Panc1 (cell line): ENCODE results near the gene ZNF653. TPM values are rescaled to one million over a fixed set of nuclear protein-coding genes. Genes with fewer than 3 reads are reported as not detected.

Source experiments
- ATAC-seq: fragments of 200-7000 bp; cut with Tn5 transposase; 2 replicates; pipeline ENCODE4 v1.9.1; 2020; ENCODE audit warnings: mild to moderate bottlenecking, moderate library complexity
- BruUV-seq: library from RNA; stranded (reverse); fragments of 400-500 nt; replicated peaks from 2 replicates; lab custom pipeline; 2021; lab: Mats Ljungman, UMichigan
- CTCF ChIA-PET: fragments of 300-600 bp; sonication (Branson Sonifier 250); formaldehyde crosslinking; loops from one replicate; lab custom pipeline; 2022; ENCODE audit warnings: antibody characterized with exemption; lab: Charles Lee
- POLR2A ChIA-PET: fragments of 300-600 bp; sonication (Branson Sonifier 250); formaldehyde crosslinking; loops from one replicate; lab custom pipeline; 2022; ENCODE audit warnings: antibody characterized with exemption; lab: Charles Lee
- DNase-seq: peaks from one replicate; pipeline ENCODE4 v3.0.0-alpha.2; 2010; ENCODE audit warnings: low read depth, low spot score
- H3K27ac ChIP-seq: 2 replicates; pipeline ENCODE4 v1.5.1; 2011; ENCODE audit warnings: mild to moderate bottlenecking, low read length, inconsistent platforms
- H3K27me3 ChIP-seq: fragments of 200-500 bp; sonication (Bioruptor generic); 2 replicates; pipeline ENCODE4 v1.6.0; 2014; ENCODE audit warnings: low read length, inconsistent platforms; ENCODE audit not compliant: control insufficient read depth, insufficient read depth
- H3K36me3 ChIP-seq: fragments of 200-500 bp; sonication (Bioruptor generic); 2 replicates; pipeline ENCODE4 v1.5.1; 2014; ENCODE audit warnings: inconsistent platforms, mild to moderate bottlenecking, low read length, moderate library complexity; ENCODE audit not compliant: control insufficient read depth, insufficient read depth
- H3K4me1 ChIP-seq: 2 replicates; pipeline ENCODE4 v1.5.1; 2011; ENCODE audit warnings: inconsistent platforms, mild to moderate bottlenecking, low read length, moderate library complexity; ENCODE audit not compliant: control insufficient read depth, insufficient read depth
- H3K4me3 ChIP-seq, 2 experiments: 2 replicates each; pipeline ENCODE4 v1.5.1; 2011 to 2012; ENCODE audit warnings: low read depth in 2 of 2, low read length in 2 of 2, mild to moderate bottlenecking in 2 of 2, inconsistent platforms in 1 of 2, moderate library complexity in 1 of 2
- H3K9me3 ChIP-seq: fragments of 200-500 bp; sonication (Bioruptor generic); 2 replicates; pipeline ENCODE4 v1.5.1; 2014; ENCODE audit warnings: low read depth, mild to moderate bottlenecking, inconsistent platforms, low read length, moderate library complexity; ENCODE audit not compliant: control insufficient read depth, insufficient read depth
- CTCF ChIP-seq: fragments of 450-650 bp; IDR thresholded peaks from 2 replicates; pipeline ENCODE4 v1.5.1; 2017; ENCODE audit warnings: mild to moderate bottlenecking
- POLR2AphosphoS5 ChIP-seq: IDR thresholded peaks from 2 replicates; pipeline ENCODE4 v1.6.1; 2012; ENCODE audit warnings: mild to moderate bottlenecking, low read depth, low read length, moderate library complexity
- SIN3A ChIP-seq: IDR thresholded peaks from 2 replicates; pipeline ENCODE4 v1.6.1; 2012; ENCODE audit warnings: low read depth, mild to moderate bottlenecking, low read length, moderate library complexity, borderline replicate concordance; ENCODE audit not compliant: insufficient read depth
- in situ Hi-C: cut with HindIII; loops from 2 replicates; pipeline ENCODE4 v1.10.0; 2016; ENCODE audit warnings: low sequenced_read_pairs, low pct_unique_long_range_greater_than_20kb
- intact Hi-C: fragments of 100-400 bp; cut with micrococcal nuclease; formaldehyde crosslinking; loops from one replicate; pipeline ENCODE4 v1.10.0; 2022; ENCODE audit not compliant: unreplicated experiment
- total RNA-seq: library from RNA; stranded (reverse); gene quantifications from one replicate; pipeline ENCODE4 v1.2.1, GENCODE V29; 2021; ENCODE audit not compliant: unreplicated experiment
- TF ChIP-seq, protein P1 (sequence below), 2 experiments: IDR thresholded peaks; 2 replicates each; pipeline ENCODE4 v1.6.1; 2011 to 2012; ENCODE audit warnings: low read depth in 2 of 2, control low read depth in 1 of 2, low read length in 1 of 2, mild to moderate bottlenecking in 1 of 2, moderate library complexity in 1 of 2; ENCODE audit not compliant: insufficient read depth in 1 of 2

Gene ZNF653
- total RNA-seq, 1 experiment from 2014 or later: 10.4 TPM

DNA sequence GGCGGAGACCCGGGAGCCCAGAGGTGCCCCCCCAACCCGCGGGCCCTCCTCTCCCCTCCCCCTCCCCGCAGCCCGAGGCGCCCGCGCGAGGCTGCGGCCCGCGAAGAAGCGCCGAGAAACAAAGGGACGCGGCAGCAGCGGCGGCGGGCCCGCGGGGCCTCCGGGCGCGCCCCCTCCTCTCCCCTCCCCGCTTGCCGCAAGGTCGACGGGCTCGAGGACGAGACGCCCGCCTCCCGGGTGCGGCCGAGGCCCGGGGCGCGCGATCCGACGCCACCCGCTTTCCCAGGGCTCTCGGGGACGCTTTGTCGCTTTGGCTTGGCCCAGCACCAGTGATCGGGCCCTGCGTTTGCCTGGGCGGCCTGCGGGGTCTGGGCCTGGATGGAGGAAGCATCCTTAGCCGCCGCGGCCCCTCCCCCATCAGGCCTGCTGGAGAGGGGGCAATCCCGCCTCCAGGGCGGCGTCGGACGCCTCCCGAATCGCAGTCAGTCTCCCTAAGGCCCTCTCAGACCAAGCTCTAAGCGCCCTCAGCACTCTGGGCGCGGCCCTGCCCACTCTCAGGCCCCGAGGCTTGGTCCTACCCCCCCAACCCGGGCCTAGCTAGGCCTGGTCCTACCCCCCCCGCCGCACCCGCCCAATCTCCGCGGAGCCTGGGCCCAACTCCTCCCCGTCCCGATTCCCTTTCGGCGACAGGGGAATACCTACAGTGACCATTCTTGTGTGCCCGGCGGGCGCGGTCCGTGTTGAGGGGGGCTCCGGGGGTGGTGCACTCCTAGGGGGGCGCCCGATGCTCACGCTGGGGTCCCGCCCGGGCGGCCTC, 25.5 kb downstream of the ZNF653 start:
- in situ Hi-C loops (no loop called here), intact Hi-C loops (no loop called here)
- no peaks in the 10 kb centered on the region for H3K36me3 ChIP-seq
- no peaks in the 10 kb centered on the region for H3K27me3 ChIP-seq
- ATAC-seq (no peak), DNase-seq (no peak)
- no peaks in the 10 kb centered on the region for H3K9me3 ChIP-seq
- no peak overlapping the region for H3K27ac ChIP-seq
- TF ChIP-seq CTCF: no peak
- no peak for TF ChIP-seq POLR2AphosphoS5
- TF ChIP-seq SIN3A: no peak
- TF ChIP-seq, protein P1, sequence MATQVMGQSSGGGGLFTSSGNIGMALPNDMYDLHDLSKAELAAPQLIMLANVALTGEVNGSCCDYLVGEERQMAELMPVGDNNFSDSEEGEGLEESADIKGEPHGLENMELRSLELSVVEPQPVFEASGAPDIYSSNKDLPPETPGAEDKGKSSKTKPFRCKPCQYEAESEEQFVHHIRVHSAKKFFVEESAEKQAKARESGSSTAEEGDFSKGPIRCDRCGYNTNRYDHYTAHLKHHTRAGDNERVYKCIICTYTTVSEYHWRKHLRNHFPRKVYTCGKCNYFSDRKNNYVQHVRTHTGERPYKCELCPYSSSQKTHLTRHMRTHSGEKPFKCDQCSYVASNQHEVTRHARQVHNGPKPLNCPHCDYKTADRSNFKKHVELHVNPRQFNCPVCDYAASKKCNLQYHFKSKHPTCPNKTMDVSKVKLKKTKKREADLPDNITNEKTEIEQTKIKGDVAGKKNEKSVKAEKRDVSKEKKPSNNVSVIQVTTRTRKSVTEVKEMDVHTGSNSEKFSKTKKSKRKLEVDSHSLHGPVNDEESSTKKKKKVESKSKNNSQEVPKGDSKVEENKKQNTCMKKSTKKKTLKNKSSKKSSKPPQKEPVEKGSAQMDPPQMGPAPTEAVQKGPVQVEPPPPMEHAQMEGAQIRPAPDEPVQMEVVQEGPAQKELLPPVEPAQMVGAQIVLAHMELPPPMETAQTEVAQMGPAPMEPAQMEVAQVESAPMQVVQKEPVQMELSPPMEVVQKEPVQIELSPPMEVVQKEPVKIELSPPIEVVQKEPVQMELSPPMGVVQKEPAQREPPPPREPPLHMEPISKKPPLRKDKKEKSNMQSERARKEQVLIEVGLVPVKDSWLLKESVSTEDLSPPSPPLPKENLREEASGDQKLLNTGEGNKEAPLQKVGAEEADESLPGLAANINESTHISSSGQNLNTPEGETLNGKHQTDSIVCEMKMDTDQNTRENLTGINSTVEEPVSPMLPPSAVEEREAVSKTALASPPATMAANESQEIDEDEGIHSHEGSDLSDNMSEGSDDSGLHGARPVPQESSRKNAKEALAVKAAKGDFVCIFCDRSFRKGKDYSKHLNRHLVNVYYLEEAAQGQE (IDR thresholded peaks at IDR 0.05; ENCODE audit: insufficient read depth in 1 of 2, low read depth in 2 of 2, low read length in 1 of 2): no peak
- H3K4me1 ChIP-seq: no peaks in the 10 kb centered on the region
- no peak overlapping the region; a peak in 1 of 4 replicates for H3K4me3 ChIP-seq
- CTCF ChIA-PET: no interaction called here
- POLR2A ChIA-PET: interaction anchor here (0.7 kb wide), 1 partner anchor 18 kb away, joined by 3 read pairs; no protein-coding TSS in a partner anchor
- BruUV-seq: no TSS peak

DNA sequence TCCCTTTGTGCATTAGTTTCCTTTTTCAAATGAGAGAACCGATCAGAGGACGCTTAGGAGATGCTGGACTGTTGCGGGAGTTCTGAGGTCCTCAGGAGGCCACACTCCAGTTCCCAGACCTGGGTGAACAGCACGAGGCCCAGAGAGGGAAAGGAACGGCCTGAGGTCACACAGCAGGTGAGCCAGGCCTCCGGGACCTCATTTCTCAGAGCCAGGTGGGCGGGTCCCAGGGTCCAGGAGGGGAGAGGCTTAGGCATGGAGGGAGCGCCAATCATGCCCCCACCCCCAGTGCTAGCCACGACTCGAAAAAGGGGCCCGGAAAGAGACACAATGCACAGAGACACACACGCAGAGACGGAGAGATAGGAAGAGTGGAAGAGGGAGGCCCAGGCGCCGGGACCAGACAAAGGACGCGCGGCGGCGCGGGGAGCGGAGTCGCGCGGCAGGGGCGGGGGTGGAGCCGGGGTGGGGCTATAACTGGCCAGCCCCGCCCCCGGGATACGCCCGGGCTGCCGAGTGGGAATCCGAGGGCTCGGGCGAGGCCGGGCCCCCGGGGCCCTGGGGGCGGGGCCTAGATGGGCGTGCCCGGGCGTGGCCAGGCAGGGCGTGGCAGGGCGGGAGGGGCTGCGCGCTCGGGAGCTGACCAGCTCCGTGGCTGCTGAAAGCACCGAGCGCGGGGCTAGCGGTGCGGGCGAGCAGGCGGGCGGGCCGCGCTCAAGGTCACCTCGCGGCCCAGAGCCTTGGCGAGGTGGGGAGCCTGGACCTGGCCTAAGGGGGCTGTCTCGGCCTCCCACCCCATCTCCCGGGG, 26.3 kb downstream of the ZNF653 start:
- Histone ChIP-seq H3K36me3 (no peaks in the 10 kb centered on the region), H3K27me3 (no peaks in the 10 kb centered on the region), H3K9me3 (no peaks in the 10 kb centered on the region), H3K4me1 (no peaks in the 10 kb centered on the region), H3K4me3 (no peak overlapping the region; a peak in 1 of 4 replicates), H3K27ac (no peak overlapping the region)
- DNase-seq: no peak
- BruUV-seq: no TSS peak
- no peak for TF ChIP-seq SIN3A
- TF ChIP-seq, protein P1 (IDR thresholded peaks at IDR 0.05; ENCODE audit: insufficient read depth in 1 of 2, low read depth in 2 of 2, low read length in 1 of 2): peak; percentile 74 to 88
- intact Hi-C loops (no loop called here), in situ Hi-C loops (no loop called here)
- ChIA-PET CTCF (no interaction called here), POLR2A (no interaction called here)
- ATAC-seq: no peak
